ENCODE results near the gene MIEF2.

The MIEF2 gene

GRCh38 chr17:18256776-18257175 lies 3.7 kb upstream of the MIEF2 start:
- DNase-seq (ENCODE audit: low spot score): no peak

GRCh38 chr17:18257268-18257981 lies 3.0 kb upstream of the MIEF2 start:
- no peak for DNase-seq (ENCODE audit: low spot score)

GRCh38 chr17:18257982-18258355 lies 2.5 kb upstream of the MIEF2 start:
- DNase-seq (ENCODE audit: low spot score): peak; percentile 61

GRCh38 chr17:18258356-18259038 lies 2.0 kb upstream of the MIEF2 start, which contains the start of gene FLII:
Gene FLII (minus strand): TSS chr17:18258738. CDS start chr17:18258690, 48 bp downstream.
- DNase-seq (ENCODE audit: low spot score): peak; percentile 74

- DNase-seq (ENCODE audit: low spot score): no peak
These were observed 686 bp upstream of the MIEF2 start for GRCh38 chr17:18259621-18260331.

GRCh38 chr17:18261146-18261515 lies 669 bp downstream of the MIEF2 start:
- DNase-seq (ENCODE audit: low spot score): peak; percentile 38

GRCh38 chr17:18261659-18262058 lies 1.2 kb downstream of the MIEF2 start:
- DNase-seq (ENCODE audit: low spot score): no peak

GRCh38 chr17:18262111-18262510 lies 1.6 kb downstream of the MIEF2 start:
- DNase-seq (ENCODE audit: low spot score): no peak

GRCh38 chr17:18262641-18263040 lies 2.2 kb downstream of the MIEF2 start:
- no peak for DNase-seq (ENCODE audit: low spot score)

- no peak for DNase-seq (ENCODE audit: low spot score)
These were observed 3.6 kb downstream of the MIEF2 start for GRCh38 chr17:18263885-18264682.

- DNase-seq (ENCODE audit: low spot score): no peak
These were observed 6.9 kb downstream of the MIEF2 start for GRCh38 chr17:18267366-18267765.

- no peak for DNase-seq (ENCODE audit: low spot score)
These were observed 7.7 kb downstream of the MIEF2 start for GRCh38 chr17:18267927-18268711.

GRCh38 chr17:18270046-18270931 lies 9.8 kb downstream of the MIEF2 start:
- DNase-seq (ENCODE audit: low spot score): no peak

- DNase-seq (ENCODE audit: low spot score): no peak
These were observed 16.6 kb downstream of the MIEF2 start for GRCh38 chr17:18277076-18277475.

- no peak for DNase-seq (ENCODE audit: low spot score)
These were observed 18.4 kb downstream of the MIEF2 start for GRCh38 chr17:18278867-18279266.

GRCh38 chr17:18280249-18280648 lies 19.8 kb downstream of the MIEF2 start:
- DNase-seq (ENCODE audit: low spot score): no peak

- DNase-seq (ENCODE audit: low spot score): no peak
These were observed 20.4 kb downstream of the MIEF2 start for GRCh38 chr17:18280766-18281371.

GRCh38 chr17:18281788-18282187 lies 21.3 kb downstream of the MIEF2 start:
- DNase-seq (ENCODE audit: low spot score): no peak

GRCh38 chr17:18285296-18285695 lies 24.8 kb downstream of the MIEF2 start:
- DNase-seq (ENCODE audit: low spot score): no peak

Measured in hematopoietic multipotent progenitor cell treated with erythropoietin and hydrocortisone succinate and interleukin-3 and kit ligand, for 15 days (in vitro differentiated cells).